ENCODE data around the gene ZNF681.
"Not testable (repeated sequence)": the region's sequence is repeated elsewhere in the genome, so short reads cannot be mapped to it uniquely, and the experiment has no call there.

Gene ZNF681

GRCh38 chr19:23743633-23744232 lies 15.0 kb downstream of the ZNF681 start:
- H3K4me3 ChIP-seq (ENCODE audit: control insufficient read depth in 1 of 7, extremely low read depth in 1 of 7, insufficient read depth in 4 of 7, low read depth in 2 of 7, low read length in 6 of 7); H3K27ac ChIP-seq (ENCODE audit: insufficient read depth in 1 of 2, low read depth in 1 of 2, low read length in 2 of 2, poor library complexity in 1 of 2, severe bottlenecking in 2 of 2); CTCF ChIA-PET; POLR2A ChIA-PET; H3K4me1 ChIP-seq (ENCODE audit: control extremely low read depth in 1 of 4, control insufficient read depth in 4 of 4, insufficient read depth in 4 of 4, low read length in 3 of 4); H3K27me3 ChIP-seq (replicated peaks in 2 of 5; ENCODE audit: control insufficient read depth in 4 of 5, insufficient read depth in 5 of 5, low read length in 4 of 5); DNase-seq: not testable (repeated sequence)
- WGBS (ENCODE audit: insufficient coverage): no CpG with 5 or more reads among the region's 1 CpG
- H3K9me3 ChIP-seq (ENCODE audit: control extremely low read depth in 1 of 5, control insufficient read depth in 4 of 5, insufficient read depth in 2 of 5, low read depth in 1 of 5, low read length in 4 of 5): peaks cover 14 to 68% (median 26%) of the 10 kb centered on the region in 5 experiments
- H3K36me3 ChIP-seq (ENCODE audit: control insufficient read depth in 4 of 4, insufficient read depth in 4 of 4, low read length in 3 of 4): peaks cover 15 to 39% (median 17%) of the 10 kb centered on the region in 4 experiments

- H3K9me3 ChIP-seq (ENCODE audit: control extremely low read depth in 1 of 5, control insufficient read depth in 4 of 5, insufficient read depth in 2 of 5, low read depth in 1 of 5, low read length in 4 of 5); H3K36me3 ChIP-seq (ENCODE audit: control insufficient read depth in 4 of 4, insufficient read depth in 4 of 4, low read length in 3 of 4); DNase-seq; H3K4me3 ChIP-seq (ENCODE audit: control insufficient read depth in 1 of 7, extremely low read depth in 1 of 7, insufficient read depth in 4 of 7, low read depth in 2 of 7, low read length in 6 of 7); H3K27ac ChIP-seq (ENCODE audit: insufficient read depth in 1 of 2, low read depth in 1 of 2, low read length in 2 of 2, poor library complexity in 1 of 2, severe bottlenecking in 2 of 2); H3K27me3 ChIP-seq (replicated peaks in 2 of 5; ENCODE audit: control insufficient read depth in 4 of 5, insufficient read depth in 5 of 5, low read length in 4 of 5); H3K4me1 ChIP-seq (ENCODE audit: control extremely low read depth in 1 of 4, control insufficient read depth in 4 of 4, insufficient read depth in 4 of 4, low read length in 3 of 4); POLR2A ChIA-PET: not testable (repeated sequence)
- no CpG with 5 or more reads among the region's 6 CpGs for WGBS (ENCODE audit: insufficient coverage)
- CTCF ChIA-PET: interaction anchor here (0.6 kb wide), 1 partner anchor 828 kb away, joined by 3 read pairs; no protein-coding TSS in a partner anchor
Measured at GRCh38 chr19:23730729-23731465, 27.8 kb downstream of the ZNF681 start.

- CTCF ChIA-PET; H3K27me3 ChIP-seq (replicated peaks in 2 of 5; ENCODE audit: control insufficient read depth in 4 of 5, insufficient read depth in 5 of 5, low read length in 4 of 5); H3K36me3 ChIP-seq (ENCODE audit: control insufficient read depth in 4 of 4, insufficient read depth in 4 of 4, low read length in 3 of 4); DNase-seq; POLR2A ChIA-PET; H3K27ac ChIP-seq (ENCODE audit: insufficient read depth in 1 of 2, low read depth in 1 of 2, low read length in 2 of 2, poor library complexity in 1 of 2, severe bottlenecking in 2 of 2); H3K4me1 ChIP-seq (ENCODE audit: control extremely low read depth in 1 of 4, control insufficient read depth in 4 of 4, insufficient read depth in 4 of 4, low read length in 3 of 4); H3K9me3 ChIP-seq (ENCODE audit: control extremely low read depth in 1 of 5, control insufficient read depth in 4 of 5, insufficient read depth in 2 of 5, low read depth in 1 of 5, low read length in 4 of 5): not testable (repeated sequence)
- no CpG with 5 or more reads among the region's 6 CpGs for WGBS (ENCODE audit: insufficient coverage)
- H3K4me3 ChIP-seq (ENCODE audit: control insufficient read depth in 1 of 7, extremely low read depth in 1 of 7, insufficient read depth in 4 of 7, low read depth in 2 of 7, low read length in 6 of 7): peak overlapping the region in 1 of 7 experiments; percentile 50
Measured at GRCh38 chr19:23724161-23724560, 34.5 kb downstream of the ZNF681 start.

DNA sequence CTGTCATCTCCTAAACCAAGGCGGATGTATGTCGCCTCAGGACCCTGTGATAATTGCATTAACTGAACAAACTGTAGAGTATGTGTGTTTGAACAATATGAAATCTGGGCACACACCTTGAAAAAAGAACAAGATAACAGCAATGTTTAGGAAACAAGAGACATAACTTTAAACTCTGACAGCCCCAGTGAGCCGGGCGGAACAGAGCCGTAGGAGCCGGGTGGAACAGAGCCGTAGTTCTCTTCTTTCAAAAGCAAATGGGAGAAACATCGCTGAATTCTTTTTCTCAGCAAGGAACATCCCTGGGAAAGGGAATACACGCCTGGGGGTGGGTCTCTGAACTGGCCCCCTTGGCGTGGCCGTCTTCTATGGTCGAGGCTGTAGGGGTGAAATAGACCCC lies 39.9 kb downstream of the ZNF681 start:
- H3K36me3 ChIP-seq (ENCODE audit: control insufficient read depth in 4 of 4, insufficient read depth in 4 of 4, low read length in 3 of 4): no peaks in the 10 kb centered on the region
- H3K27me3 ChIP-seq (replicated peaks in 2 of 5; ENCODE audit: control insufficient read depth in 4 of 5, insufficient read depth in 5 of 5, low read length in 4 of 5): peaks cover 0 to 2% (median 0%) of the 10 kb centered on the region in 5 experiments
- ChIA-PET CTCF (no interaction called here), POLR2A (no interaction called here)
- H3K4me3 ChIP-seq (ENCODE audit: control insufficient read depth in 1 of 7, extremely low read depth in 1 of 7, insufficient read depth in 4 of 7, low read depth in 2 of 7, low read length in 6 of 7): no peak overlapping the region
- 15% methylated on average over 7 of the region's 12 CpGs for WGBS (ENCODE audit: insufficient coverage)
- H3K27ac ChIP-seq (ENCODE audit: insufficient read depth in 1 of 2, low read depth in 1 of 2, low read length in 2 of 2, poor library complexity in 1 of 2, severe bottlenecking in 2 of 2): no peak overlapping the region
- peak in 1 of 3 donors; percentile 6 for DNase-seq
- peaks cover 0 to 3% (median 0%) of the 10 kb centered on the region in 5 experiments for H3K9me3 ChIP-seq (ENCODE audit: control extremely low read depth in 1 of 5, control insufficient read depth in 4 of 5, insufficient read depth in 2 of 5, low read depth in 1 of 5, low read length in 4 of 5)
- peaks cover 0 to 2% (median 0%) of the 10 kb centered on the region in 4 experiments for H3K4me1 ChIP-seq (ENCODE audit: control extremely low read depth in 1 of 4, control insufficient read depth in 4 of 4, insufficient read depth in 4 of 4, low read length in 3 of 4)

GRCh38 chr19:23716792-23717191 lies 41.9 kb downstream of the ZNF681 start:
- Histone ChIP-seq H3K27me3 (replicated peaks in 2 of 5; ENCODE audit: control insufficient read depth in 4 of 5, insufficient read depth in 5 of 5, low read length in 4 of 5) (peaks cover 0 to 2% (median 0%) of the 10 kb centered on the region in 5 experiments), H3K27ac (ENCODE audit: insufficient read depth in 1 of 2, low read depth in 1 of 2, low read length in 2 of 2, poor library complexity in 1 of 2, severe bottlenecking in 2 of 2) (no peak overlapping the region), H3K4me3 (ENCODE audit: control insufficient read depth in 1 of 7, extremely low read depth in 1 of 7, insufficient read depth in 4 of 7, low read depth in 2 of 7, low read length in 6 of 7) (no peak overlapping the region), H3K9me3 (ENCODE audit: control extremely low read depth in 1 of 5, control insufficient read depth in 4 of 5, insufficient read depth in 2 of 5, low read depth in 1 of 5, low read length in 4 of 5) (peaks cover 0 to 3% (median 0%) of the 10 kb centered on the region in 5 experiments), H3K4me1 (ENCODE audit: control extremely low read depth in 1 of 4, control insufficient read depth in 4 of 4, insufficient read depth in 4 of 4, low read length in 3 of 4) (no peaks in the 10 kb centered on the region), H3K36me3 (ENCODE audit: control insufficient read depth in 4 of 4, insufficient read depth in 4 of 4, low read length in 3 of 4) (no peaks in the 10 kb centered on the region)
- DNase-seq: no peak
- POLR2A ChIA-PET: no interaction called here
- CTCF ChIA-PET: no interaction called here

GRCh38 chr19:23709347-23709746 lies 49.3 kb downstream of the ZNF681 start:
- no peak for DNase-seq
- ChIA-PET CTCF (no interaction called here), POLR2A (no interaction called here)
- Histone ChIP-seq H3K36me3 (ENCODE audit: control insufficient read depth in 4 of 4, insufficient read depth in 4 of 4, low read length in 3 of 4) (no peaks in the 10 kb centered on the region), H3K4me1 (ENCODE audit: control extremely low read depth in 1 of 4, control insufficient read depth in 4 of 4, insufficient read depth in 4 of 4, low read length in 3 of 4) (no peaks in the 10 kb centered on the region), H3K9me3 (ENCODE audit: control extremely low read depth in 1 of 5, control insufficient read depth in 4 of 5, insufficient read depth in 2 of 5, low read depth in 1 of 5, low read length in 4 of 5) (peaks cover 0 to 11% (median 1%) of the 10 kb centered on the region in 5 experiments), H3K27me3 (replicated peaks in 2 of 5; ENCODE audit: control insufficient read depth in 4 of 5, insufficient read depth in 5 of 5, low read length in 4 of 5) (no peaks in the 10 kb centered on the region), H3K27ac (ENCODE audit: insufficient read depth in 1 of 2, low read depth in 1 of 2, low read length in 2 of 2, poor library complexity in 1 of 2, severe bottlenecking in 2 of 2) (no peak overlapping the region), H3K4me3 (ENCODE audit: control insufficient read depth in 1 of 7, extremely low read depth in 1 of 7, insufficient read depth in 4 of 7, low read depth in 2 of 7, low read length in 6 of 7) (no peak overlapping the region)
- 100% methylated on average over 1 of the region's 2 CpGs for WGBS (ENCODE audit: insufficient coverage)

DNA sequence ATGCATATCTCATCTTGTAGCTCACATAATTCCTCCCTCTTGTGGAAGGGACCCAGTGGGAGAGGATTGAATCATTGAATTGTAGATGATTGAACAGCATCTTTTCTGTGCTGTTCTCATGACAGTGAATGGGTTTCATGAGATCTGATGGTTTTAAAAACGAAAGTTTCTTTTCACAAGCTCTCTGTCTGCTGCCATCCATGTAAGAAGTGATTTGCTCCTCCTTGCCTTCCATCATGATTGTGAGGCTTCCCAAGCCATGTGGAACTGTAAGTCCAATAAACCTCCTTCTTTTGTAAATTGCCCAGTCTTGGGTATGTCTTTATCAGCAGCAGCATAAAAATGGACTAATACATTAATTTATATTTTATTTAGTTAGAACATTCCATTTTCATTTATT lies 52.0 kb downstream of the ZNF681 start:
- ChIA-PET POLR2A (no interaction called here), CTCF (no interaction called here)
- Histone ChIP-seq H3K9me3 (ENCODE audit: control extremely low read depth in 1 of 5, control insufficient read depth in 4 of 5, insufficient read depth in 2 of 5, low read depth in 1 of 5, low read length in 4 of 5) (peaks cover 2 to 13% (median 5%) of the 10 kb centered on the region in 5 experiments), H3K36me3 (ENCODE audit: control insufficient read depth in 4 of 4, insufficient read depth in 4 of 4, low read length in 3 of 4) (no peaks in the 10 kb centered on the region), H3K27ac (ENCODE audit: insufficient read depth in 1 of 2, low read depth in 1 of 2, low read length in 2 of 2, poor library complexity in 1 of 2, severe bottlenecking in 2 of 2) (no peak overlapping the region), H3K4me3 (ENCODE audit: control insufficient read depth in 1 of 7, extremely low read depth in 1 of 7, insufficient read depth in 4 of 7, low read depth in 2 of 7, low read length in 6 of 7) (no peak overlapping the region), H3K4me1 (ENCODE audit: control extremely low read depth in 1 of 4, control insufficient read depth in 4 of 4, insufficient read depth in 4 of 4, low read length in 3 of 4) (no peaks in the 10 kb centered on the region), H3K27me3 (replicated peaks in 2 of 5; ENCODE audit: control insufficient read depth in 4 of 5, insufficient read depth in 5 of 5, low read length in 4 of 5) (no peaks in the 10 kb centered on the region)
- no peak for DNase-seq
- WGBS (ENCODE audit: insufficient coverage): 89% methylated on average over 1 of the region's 1 CpG
